ENCODE data around the gene HOXA7.

HOXA7 gene

DNA sequence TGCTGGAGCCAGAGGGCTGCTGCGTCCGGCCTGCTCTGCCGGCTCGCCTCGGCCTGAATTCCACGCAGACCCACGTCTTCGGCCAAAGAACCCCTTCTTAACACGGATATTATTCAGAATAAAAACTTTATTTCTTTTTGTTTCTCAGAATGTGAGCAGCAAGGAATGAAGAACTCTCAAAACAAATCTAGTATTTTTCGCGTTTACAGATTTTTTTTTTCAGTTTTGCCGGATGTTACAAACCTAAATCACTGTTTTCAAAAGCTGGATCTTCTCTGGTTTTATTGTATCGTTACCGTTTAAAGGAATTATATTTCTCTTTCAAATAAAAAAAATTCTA, 49.6 kb downstream of the HOXA7 start:
- DNase-seq (ENCODE audit: low read depth): no peak

DNA sequence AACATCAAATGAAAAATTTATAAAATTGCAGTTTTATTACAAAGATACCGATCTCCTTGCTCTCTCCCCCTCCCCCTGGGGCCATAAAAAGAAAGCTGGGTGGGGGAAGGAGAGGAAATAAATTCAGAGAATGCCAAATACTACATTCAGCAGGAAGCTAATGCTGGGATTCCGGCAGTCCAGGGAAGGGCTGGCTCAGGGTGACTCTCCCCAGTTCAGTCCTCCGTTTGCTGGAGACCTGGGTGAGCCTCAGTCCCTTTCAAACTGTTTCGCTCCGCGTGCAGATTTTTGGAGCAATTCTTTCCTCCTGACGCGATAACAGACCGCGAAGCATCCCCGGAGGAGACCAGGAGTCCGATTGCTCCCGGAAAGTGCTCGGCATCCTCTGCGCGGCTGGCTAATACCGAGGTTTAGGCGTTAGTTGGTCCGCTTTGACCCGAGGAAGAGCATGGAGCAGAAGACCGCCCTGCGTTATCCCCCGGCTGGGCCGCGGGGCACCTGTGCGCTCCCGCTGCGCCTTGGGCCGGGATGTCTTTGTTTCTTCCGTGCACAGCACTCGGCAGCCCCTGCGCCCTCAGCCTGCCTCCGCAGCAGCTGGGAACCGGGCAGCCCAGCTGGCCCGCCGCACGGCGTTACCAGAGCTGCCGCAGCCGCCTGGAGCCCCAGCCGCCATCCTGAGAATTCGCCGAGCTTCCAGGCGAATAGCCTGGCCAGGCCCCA, 50.1 kb downstream of the HOXA7 start:
- DNase-seq (ENCODE audit: low read depth): no peak

DNA sequence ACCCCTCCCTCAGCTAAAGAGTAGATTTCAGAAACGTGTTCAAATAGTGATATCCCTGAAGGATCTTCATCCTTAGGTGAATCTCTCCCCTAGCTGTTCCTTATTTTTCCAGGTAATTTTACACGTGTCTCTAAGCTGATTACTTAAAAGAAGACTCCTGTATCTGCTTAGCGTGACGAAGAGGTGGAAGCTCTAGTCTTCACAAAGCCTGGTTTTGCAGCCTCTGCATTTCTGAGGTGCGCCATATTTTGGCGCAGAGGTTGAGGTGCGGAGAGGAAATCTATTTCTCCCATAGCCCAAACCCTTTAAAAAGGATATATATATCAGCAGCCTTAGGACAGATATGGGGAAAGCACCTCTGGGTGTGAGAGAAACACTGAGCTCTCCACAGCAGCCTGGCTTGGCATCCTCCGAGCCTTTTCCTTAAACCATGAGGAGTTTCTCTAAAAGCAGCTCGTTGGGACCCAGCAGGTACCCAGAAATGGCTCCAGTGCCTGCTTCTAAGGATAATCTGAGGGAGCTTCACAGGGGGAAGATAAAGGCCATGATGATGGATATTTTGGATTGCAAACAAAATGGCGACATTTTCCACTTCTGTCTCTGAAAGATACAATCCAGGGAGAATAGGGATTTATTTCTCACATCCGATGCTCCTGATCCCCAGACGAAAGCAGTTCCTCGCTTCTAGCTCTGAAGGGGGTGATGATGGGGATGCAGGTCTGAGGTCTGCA, 51.0 kb downstream of the HOXA7 start:
- DNase-seq (ENCODE audit: low read depth): no peak

DNA sequence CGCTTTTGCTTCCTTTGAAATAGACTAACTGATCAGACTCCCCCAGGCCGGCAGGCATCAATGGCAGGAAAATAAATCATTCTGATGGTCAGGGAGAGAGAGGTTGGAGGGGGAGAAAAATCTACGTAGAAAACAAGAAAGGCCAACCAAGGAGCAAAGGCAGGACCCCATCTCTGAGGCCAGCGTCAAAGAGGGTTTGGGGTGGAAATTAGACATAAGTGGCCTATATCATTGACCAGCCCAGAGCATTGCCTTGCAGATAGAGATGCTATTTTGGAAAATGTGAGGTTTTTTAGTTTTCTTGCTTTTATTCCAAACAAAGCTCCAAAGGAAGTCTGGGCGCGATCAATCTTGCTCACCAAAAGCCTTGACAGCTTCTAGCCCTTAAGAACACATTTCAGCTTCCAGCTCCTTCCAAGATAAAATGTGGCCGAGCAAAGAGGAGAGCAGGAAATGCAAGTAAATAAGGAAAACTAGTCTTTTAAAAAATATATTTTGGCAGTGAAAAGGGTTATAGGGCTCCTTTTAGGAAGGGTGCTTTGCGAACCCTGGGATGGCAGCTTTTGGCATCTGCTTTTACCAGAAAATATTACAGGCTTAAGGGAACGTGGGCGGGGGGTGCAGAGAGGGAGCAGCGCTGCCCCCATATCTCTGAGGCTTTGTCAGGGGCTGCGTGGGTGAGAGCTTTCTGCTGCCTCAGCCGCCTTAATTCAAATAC, 52.0 kb downstream of the HOXA7 start:
- no peak for DNase-seq (ENCODE audit: low read depth)
